Stimulated activated CD8-positive, alpha-beta memory T cell treated with anti-CD3 and anti-CD28 coated beads, Interleukin-12 subunit alpha, Interleukin-12 subunit beta, amount 100 ng/mL, for 4 hours (primary cell): ENCODE data around the gene SETD1A.
"Not testable (repeated sequence)": the region's sequence is repeated elsewhere in the genome, so short reads cannot be mapped to it uniquely, and the experiment has no call there.

Experiments
- DNase-seq: peaks from one replicate; pipeline ENCODE4 v3.0.0-alpha.2; 2020; ENCODE audit warnings: low read depth

The SETD1A gene

DNA sequence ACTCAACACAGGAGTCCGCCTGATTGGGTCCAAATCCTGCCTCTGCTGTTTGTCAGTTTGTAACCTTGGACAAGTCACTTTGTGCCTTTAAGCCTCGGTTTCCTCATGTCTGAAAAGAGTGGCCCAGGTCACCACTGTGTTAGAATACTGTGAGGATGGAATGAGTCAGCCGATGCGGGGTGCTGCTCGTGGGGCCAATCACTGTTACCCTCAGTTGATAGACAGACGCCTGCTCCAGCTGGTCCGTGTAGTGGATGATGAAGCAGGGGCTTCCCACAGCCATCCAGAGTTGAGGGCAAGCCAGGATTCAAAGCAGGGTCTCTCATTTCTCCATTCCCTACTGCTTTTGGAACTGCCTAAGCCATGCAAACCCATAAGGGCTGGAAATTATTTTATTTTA, 28.4 kb upstream of the SETD1A start:
- no peak for DNase-seq

DNA sequence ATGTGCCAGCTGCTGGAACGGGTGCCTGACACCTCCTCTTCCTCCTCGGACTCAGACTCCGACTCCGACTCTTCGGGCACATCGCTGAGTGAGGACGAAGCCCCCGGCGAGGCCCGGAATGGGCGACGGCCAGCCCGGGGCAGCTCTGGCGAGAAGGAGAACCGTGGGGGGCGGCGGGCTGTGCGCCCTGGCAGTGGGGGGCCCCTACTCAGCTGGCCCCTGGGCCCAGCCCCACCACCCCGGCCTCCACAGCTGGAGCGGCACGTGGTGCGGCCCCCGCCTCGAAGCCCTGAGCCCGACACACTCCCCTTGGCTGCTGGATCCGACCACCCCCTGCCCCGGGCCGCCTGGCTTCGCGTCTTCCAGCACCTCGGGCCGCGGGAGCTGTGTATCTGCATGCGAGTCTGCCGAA, 27.4 kb upstream of the SETD1A start:
- no peak for DNase-seq

DNA sequence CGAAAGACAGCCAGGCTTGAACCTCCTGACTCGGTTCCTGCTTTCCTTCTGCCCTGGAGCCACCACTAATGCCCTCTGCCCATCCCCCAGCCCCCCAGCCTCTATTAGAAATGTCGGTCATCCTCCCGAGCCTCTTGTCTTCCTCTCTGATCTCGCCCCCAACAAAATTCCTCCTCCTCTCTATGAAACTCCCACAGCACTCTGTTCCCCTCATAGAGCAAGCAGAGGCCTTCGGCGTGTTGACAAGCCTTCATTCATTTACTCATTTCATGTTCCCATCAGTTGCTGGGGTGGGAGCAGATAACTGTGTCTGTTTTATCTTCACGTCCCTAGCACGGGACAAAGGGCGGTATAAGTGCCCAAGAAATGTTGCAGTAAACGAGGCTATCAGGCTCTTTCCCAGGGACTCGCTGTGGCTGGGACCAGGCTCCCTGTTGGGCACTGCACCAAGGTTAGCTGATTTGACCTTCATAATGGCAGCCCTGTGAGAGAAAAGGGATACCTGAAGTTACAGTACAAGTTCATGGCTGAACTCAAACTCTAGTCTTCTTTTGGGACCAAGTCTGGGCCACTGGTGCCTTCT, 26.4 kb upstream of the SETD1A start:
- DNase-seq, result no peak

DNA sequence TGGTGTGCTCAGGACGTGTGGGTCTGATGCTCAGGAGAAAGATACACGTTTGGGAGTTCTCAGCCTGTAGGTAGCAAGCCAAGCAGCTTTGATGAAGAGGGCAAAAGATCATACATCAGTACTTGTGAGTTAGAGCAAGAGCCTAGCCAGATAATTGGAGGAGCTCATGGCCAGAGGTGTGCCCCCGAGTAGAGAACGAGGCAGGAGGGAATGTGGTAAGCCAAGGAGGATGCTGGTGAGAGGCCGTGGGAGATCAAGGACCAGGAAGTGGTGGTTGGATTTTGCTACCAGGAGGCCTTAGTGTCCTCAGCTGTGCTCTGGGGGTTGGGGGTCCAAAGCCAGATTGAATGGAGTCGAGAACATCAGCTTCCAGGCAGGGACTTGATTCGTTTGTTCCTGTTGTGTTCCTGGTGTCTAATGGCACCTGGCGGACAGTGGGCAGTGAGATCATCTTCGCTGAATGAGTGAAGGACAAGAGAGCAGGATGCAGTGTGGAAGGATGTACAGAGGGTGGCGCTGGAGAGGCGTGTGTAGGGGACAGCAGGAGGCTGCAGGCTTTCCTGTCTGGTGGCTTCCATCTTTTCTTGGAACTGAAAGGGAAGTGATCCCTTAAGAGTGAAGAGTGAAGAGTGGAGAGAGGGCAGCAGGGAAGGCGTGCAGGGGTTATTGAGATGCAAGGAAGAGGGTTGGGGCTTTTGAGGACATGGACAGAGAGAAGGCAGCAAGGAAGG, 22.6 kb upstream of the SETD1A start:
- DNase-seq, result no peak

DNA sequence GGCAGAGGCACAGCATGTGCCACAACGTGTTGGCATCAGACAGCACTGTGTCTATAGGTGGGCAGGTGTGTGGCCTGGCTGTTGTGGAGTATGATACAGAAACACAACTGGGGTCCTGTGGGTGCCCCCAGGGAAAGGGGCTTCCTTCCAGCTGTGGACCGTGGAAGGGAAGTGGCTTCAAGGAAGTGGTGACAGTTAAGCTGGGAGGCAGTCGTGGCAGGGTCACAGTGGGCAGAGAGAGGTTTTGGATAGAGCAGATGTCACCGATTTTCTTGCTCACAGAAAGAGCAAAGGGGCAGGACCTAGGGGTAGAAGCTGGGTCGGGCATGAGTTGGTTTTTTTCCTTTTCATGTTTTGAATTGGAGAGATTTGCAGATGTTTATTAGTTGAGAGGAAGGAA, 19.9 kb upstream of the SETD1A start:
- no peak for DNase-seq

DNA sequence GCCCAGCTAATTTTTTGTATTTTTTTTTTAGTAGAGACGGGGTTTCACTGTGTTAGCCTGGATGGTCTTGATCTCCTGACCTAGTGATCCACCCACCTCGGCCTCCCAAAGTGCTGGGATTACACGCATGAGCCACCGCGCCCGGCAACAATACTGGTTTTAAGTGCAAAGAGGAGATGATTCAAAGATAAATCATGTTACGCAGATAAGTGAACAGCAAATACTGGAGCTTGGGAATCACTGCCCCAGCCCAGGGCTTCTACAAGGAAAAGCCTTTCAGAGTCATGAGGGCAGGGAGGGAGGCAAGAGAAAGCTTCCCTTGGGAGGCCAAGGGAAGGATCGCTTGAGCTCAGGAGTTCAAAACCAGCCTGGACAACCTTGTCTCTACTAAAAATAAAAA, 18.0 kb upstream of the SETD1A start:
- not testable (repeated sequence) for DNase-seq

DNA sequence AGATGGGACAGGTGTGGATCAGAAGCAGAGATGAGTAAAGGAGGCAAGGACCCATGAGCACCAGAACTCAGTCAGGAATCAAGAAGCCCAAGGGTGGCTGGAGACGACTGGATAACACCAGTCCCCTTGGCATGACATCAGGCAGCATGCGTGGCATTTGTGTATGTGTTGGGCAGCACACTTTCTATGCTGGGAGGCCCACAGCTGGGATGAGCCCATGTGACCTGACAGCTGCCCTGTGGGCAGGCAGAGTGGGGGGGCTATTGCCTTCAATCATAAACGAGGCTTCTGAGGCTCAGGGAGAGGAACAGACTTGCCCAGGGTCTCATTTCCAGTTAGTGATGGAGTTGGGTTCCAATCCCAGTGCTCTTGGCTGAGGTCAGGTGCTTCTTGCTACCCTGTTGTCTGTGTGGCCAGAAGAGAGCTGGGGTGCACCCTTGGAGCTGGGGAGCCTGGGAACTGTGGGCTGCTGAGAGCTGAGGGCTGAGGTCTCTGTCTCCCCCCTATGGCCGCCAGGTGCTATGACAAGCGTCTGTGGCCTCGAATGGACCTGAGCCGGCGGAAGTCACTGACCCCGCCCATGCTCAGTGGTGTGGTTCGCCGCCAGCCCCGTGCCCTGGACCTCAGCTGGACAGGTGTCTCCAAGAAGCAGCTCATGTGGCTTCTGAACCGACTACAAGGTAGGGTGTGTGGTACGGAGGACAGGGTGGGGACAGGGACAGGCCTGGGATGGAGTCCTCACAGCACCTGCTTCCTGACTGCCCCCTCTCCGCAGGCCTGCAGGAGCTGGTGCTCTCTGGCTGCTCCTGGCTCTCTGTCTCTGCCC, 15.7 kb upstream of the SETD1A start:
- peak; percentile 41 for DNase-seq

DNA sequence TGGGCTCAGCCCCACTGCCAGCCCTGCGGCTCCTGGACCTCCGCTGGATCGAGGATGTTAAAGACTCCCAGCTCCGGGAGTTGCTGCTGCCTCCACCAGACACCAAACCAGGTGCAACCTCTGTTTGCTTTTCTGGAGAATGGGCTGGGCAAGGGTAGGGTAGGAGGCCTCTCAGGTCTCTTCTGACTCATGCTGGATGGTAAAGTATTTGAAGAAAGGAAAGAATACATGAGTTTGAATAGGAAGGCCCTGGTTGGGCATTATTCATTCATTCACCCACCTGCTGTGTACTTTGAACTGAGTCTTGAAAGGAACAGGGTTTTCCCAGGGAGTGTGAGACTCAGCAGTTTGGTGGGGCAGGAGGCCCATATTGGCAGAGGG, 15.1 kb upstream of the SETD1A start:
- DNase-seq, result no peak

DNA sequence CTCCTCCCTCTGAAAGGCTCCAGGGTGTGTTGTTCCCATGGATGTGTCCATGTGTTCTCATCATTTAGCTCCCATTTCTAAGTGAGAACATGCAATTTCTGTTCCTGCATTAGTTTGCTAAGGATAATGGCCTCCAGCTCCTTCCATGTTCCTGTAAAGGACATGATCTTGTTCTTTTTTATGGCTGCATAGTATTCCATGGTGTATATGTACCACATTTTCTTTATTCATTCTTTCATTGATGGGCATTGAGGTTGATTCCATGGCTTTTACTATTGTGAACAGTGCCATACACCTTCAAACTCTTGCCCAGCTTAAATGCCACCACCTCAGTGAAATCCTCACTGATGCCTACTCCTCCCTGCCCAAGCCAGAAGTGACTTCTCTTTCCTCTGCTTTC, 13.2 kb upstream of the SETD1A start:
- DNase-seq, result no peak

DNA sequence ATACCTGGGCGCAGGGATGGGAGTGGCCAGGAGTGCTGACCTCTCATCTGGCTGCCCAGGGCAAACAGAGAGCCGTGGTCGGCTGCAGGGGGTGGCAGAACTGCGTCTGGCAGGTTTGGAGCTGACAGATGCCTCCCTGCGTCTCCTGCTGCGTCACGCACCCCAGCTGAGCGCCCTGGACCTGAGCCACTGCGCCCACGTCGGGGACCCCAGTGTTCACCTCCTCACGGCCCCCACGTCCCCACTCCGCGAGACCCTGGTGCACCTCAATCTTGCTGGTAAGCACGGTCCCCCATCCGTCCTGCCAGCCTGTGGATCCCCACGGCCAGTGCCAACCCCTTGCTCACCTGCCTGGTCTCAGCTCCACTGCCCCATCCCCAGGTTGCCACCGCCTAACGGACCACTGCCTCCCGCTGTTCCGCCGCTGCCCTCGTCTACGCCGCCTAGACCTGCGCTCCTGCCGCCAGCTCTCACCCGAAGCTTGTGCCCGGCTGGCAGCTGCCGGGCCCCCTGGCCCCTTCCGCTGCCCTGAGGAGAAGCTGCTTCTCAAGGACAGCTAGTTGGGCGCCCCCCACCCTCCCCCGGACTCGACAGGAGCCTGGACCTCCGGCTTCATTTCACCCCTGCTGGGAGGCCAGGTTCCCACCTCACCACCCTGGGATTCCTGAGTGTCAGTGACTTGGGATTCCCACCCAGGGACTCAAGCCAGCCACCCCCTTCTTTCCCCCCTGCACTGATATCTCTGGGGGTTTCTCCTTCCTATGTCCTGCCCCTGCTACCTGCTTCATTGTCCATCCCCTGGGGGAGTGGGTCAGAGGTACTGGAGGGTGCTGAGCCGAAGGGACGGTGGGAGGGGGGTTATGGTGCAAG, 10.6 kb upstream of the SETD1A start:
- DNase-seq, result no peak

DNA sequence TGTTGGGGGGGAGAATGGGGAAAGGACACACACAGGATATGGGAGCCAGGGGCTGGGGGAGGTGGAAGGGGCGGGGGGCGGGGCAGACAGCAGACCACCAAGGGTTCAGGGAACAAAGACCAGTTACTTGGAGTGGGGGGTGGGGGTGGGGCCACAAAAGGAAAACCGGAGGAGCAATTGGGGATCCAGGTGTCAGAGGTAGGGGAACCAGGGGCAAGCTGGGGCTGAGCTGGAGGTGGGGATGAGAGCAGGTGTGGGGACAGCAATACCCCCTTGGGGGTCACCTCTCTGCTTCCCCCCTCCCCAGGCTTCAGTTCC, 10.1 kb upstream of the SETD1A start:
- no peak for DNase-seq

DNA sequence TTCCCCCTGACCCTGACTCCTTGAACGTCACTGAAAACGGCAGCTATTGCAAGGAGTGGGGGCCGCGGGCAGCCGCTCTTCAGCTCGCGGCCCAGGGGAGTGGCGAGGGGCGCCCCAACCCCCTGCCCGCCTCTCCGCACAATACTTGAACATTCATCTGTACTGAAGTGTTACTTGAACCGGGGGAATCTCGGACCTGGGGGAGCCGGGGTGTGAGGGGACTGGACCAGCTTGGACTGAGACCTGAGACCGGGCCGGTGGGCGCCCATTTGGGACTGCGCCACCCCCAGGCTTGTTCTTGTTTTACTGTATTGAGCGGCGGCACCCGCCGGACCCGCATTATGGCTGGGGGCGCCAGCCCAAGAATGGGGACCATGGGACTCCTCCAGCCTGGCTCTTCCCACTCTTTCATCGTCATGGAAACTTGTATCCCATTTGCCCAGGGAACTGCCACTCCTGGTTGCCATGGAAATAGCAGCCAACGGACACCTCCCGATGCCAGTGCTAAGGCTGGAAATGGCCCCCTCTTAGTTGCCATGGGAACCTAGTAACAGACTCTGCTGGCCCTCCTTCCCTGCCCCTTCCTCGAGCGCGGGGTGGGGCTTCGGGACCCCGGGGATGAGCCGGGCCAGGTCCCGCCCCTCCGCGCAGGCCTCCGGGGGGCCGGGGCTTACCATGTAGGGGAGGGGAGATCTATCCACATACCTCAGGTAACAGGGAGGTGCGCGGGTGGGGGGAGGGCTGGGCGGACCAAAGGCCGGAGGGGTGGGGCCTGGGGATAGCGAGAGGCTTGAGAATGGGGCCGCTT, 9.5 kb upstream of the SETD1A start:
- DNase-seq, result no peak

DNA sequence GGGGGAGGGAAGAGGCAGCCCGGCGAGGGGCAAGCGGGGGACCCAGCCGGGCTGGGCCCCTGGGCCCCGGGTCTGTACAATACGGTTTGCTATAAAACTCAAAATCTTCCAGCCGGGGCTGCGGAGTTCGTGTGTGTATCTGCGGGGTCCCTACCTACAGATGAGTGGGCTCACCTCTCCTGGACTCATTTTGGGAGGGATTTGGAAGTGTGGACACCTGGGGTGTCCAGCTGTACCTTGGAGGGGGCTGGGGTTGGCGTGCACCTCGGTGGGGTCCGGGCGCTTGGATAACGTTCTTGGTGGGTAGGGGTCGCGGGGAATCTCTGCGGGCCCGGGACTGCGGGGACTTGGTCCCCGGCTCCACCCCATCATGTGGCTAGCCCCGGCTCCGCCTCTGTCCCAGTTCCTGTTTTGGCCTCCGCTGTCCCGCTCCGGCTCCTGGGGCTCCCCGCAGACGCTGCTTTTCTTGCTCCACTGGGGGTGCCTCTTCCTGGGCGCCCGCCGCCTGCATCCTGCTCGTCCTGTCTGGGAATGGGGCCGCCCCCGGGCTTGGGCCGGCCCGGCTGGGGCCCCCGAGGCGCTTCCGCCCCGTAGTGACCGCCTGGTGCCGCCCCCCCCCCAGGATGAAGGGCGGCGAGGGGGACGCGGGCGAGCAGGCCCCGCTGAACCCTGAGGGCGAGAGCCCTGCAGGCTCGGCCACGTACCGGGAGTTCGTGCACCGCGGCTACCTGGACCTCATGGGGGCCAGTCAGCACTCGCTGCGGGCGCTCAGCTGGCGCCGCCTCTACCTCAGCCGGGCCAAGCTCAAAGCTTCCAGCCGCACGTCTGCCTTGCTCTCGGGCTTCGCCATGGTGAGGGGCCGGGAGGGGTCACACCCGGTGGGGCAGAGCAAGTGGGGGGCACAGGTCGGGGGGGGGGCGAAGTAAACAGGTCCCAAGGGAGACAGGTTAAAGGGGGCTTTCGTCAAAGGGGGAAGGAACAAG, 8.6 kb upstream of the SETD1A start, which contains the start of gene ORAI3:
Gene ORAI3 (plus strand): TSS at position 402 of the 983 bp plus-strand sequence. CDS start 222 bp downstream, at position 624.
- DNase-seq, result no peak

DNA sequence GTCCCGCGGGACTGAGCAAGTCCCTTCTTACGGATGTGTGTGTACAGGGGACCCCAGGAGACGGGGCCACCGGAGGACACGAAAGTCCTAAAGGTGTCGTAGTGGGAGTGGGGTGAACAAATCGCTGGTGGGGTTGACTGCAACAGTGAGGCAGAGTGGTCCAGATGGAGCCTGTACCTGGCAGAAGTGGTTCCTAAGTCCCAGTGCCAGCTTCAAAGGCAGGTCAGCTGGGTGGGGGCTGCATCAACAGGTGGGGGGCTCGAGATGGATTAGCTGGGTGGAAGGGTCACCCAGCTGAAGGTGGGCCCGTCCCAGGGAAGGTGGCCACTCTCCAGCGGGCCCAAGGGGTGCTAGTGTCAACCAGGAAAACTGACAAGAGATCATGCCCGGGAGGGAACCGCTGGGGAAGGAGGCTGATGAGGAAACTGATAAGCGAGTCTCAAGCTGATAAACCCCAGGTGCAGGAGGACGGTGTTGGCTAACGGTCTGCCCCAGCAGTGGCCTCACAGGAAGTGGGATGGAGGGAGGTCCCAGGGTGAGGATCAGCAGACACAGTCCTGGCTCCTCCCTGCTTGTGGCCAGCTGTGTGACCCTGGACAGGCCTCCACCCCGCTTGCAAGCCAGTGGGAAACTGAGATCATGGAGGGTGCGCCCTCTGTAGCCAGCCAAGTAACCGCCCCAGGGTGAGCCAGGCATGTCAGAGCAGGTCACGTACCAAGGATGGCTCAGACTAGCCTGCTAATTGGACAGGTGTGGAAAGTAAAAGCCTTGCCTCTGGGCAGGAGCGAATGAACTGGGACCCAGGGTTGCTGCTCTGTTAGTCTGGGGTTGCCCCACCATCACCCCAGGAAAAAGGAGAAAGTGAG, 7.7 kb upstream of the SETD1A start:
- no peak for DNase-seq

DNA sequence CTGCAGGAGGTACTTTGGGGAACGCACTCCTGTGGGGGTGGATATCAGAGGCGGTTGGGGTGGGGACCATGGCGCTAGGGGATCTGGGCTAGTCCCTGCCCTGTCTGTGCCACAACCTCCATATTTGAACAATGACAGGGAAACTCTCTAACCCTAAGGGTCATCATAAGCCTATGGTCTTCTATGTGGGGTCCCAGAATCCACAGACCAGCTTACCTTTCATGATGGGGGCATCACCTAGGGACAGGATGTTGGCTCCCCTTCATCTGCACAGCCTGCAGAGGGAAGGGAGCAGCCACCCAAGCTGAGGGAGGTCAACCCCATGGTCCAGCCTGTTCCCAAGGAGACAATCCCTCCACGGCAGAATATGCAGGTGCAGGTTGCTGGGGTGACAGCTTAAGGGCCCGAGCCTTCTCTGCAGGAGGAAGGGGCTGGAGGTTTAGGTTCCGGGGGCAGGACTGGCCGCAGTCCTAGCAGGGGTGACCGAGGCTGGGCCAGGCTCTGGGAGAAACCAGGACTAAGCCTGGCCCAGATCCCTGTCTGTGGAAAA, 7.0 kb upstream of the SETD1A start:
- no peak for DNase-seq

DNA sequence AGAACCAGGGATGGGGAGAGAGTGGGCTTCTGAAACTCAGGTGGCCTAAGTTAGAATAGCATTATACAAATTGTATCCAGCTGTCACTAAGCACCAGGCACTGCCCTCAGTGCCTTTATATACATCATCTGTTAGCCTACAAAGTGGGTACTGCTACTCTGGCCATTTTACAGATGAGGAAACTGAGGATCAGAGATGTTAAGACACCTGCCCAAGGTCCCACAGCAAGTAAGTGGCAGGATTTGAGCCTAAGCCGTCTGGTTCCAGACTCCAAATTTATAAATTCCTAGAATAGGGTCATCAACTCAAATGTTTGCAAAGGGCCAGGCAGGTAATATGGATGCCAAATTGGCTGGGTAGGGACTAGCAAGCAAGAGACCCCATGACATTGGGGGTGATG, 6.4 kb upstream of the SETD1A start:
- no peak for DNase-seq

DNA sequence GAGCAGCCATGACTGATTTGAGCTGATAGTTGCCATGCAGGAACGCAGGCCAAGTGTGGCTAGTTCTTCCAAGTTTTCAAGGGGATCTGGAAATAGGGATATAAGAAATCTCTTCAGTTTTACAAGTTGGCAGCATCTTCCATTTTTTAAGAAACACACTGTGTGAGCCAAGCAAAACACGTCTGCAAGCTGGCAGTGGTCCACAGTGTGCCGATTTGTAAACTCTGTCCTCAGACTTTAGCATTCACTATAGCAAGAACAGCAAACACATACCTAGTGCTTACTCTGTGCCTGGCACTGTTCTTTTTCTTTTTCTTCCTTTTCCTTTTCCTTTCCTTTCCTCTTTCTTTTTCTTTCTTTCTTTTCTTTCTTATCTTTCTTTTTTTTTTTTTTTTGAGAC, 5.8 kb upstream of the SETD1A start:
- DNase-seq, result no peak

DNA sequence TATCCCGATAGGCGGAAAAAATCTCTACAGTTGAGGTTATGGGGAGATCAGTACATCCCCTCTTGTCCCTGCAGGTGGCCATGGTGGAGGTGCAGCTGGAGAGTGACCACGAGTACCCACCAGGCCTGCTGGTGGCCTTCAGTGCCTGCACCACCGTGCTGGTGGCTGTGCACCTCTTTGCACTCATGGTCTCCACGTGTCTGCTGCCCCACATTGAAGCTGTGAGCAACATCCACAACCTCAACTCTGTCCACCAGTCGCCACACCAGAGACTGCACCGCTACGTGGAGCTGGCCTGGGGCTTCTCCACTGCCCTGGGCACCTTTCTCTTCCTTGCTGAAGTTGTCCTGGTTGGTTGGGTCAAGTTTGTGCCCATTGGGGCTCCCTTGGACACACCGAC, 4.4 kb upstream of the SETD1A start:
- no peak for DNase-seq
